ENCODE measurements around the gene LACC1. TPM values are rescaled to one million over a fixed set of nuclear protein-coding genes. Genes with fewer than 3 reads are reported as not detected.

The LACC1 gene
- total RNA-seq, 1 experiment from 2014 or later = 3.7 TPM

GRCh38 chr13:43846496-43847158, 33.1 kb upstream of the LACC1 start:
- no peaks in the 10 kb centered on the region for H3K27me3 Mint-ChIP-seq (ENCODE audit: low read depth)
- Histone ChIP-seq H3K4me2 (ENCODE audit: insufficient read depth, insufficient read length, low read length) (no peak overlapping the region), H3K18ac (ENCODE audit: insufficient read length, low read depth, low read length) (no peak overlapping the region), H3K4me1 (ENCODE audit: insufficient read depth, low read length) (no peaks in the 10 kb centered on the region), H3K56ac (ENCODE audit: insufficient read length, low read depth, low read length) (no peak overlapping the region), H4K8ac (replicated peaks; ENCODE audit: insufficient read length, low read depth, low read length) (no peak overlapping the region), H2BK15ac (ENCODE audit: low read depth, low read length) (no peak overlapping the region), H2BK12ac (ENCODE audit: insufficient read length, low read depth, low read length) (no peak overlapping the region), H3K79me2 (ENCODE audit: insufficient read depth, low read length) (no peaks in the 10 kb centered on the region), H2BK20ac (ENCODE audit: low read depth, low read length, poor library complexity, severe bottlenecking) (no peak overlapping the region), H3K4ac (ENCODE audit: low read depth, low read length) (no peak overlapping the region), H4K91ac (ENCODE audit: insufficient read length, low read depth, low read length) (no peak overlapping the region), H3K14ac (ENCODE audit: insufficient read depth, low read length) (no peak overlapping the region), H4K5ac (ENCODE audit: insufficient read length, low read depth, low read length) (no peak overlapping the region), H3K9ac (ENCODE audit: extremely low read depth, insufficient read length, low read length) (no peak overlapping the region), H2BK120ac (ENCODE audit: low read depth, low read length, poor library complexity, severe bottlenecking) (no peak overlapping the region), H3K9me3 (ENCODE audit: control insufficient read depth, low read depth, low read length) (no peaks in the 10 kb centered on the region), H3K27ac (ENCODE audit: insufficient read length, low read depth, low read length) (no peak overlapping the region), H2BK5ac (ENCODE audit: insufficient read length, low read length) (no peak overlapping the region), H4K20me1 (ENCODE audit: control insufficient read depth, insufficient read depth, insufficient read length) (no peaks in the 10 kb centered on the region), H3T11ph (ENCODE audit: low read length) (no peak overlapping the region), H2AK5ac (ENCODE audit: insufficient read length, low read length) (no peak overlapping the region), H2AFZ (ENCODE audit: low read length) (no peak overlapping the region), H3K23ac (ENCODE audit: insufficient read length, low read depth, low read length) (no peak overlapping the region), H3K79me1 (ENCODE audit: insufficient read depth, low read depth, low read length, poor library complexity, severe bottlenecking) (no peaks in the 10 kb centered on the region), H3K23me2 (ENCODE audit: insufficient read length, low read depth, low read length, poor library complexity, severe bottlenecking) (no peaks in the 10 kb centered on the region), H3K27me3 (ENCODE audit: insufficient read depth, low read length) (no peaks in the 10 kb centered on the region)
- DNase-seq = no peak
- no CpG with 5 or more reads among the region's 3 CpGs for WGBS (ENCODE audit: extremely low coverage, insufficient read length, low lambda C conversion rate)
- peaks cover 17 to 24% (median 21%) of the 10 kb centered on the region in 3 experiments for H3K36me3 Mint-ChIP-seq (ENCODE audit: insufficient read depth in 1 of 3, low read depth in 3 of 3)
- H3K9me3 Mint-ChIP-seq = peaks cover 17% of the 10 kb centered on the region in 2 experiments
- no peak overlapping the region for H3K4me3 Mint-ChIP-seq
- TF ChIP-seq CTCF (conservative IDR thresholded peaks at IDR 0.05) = no peak
- no peak overlapping the region for H3K27ac Mint-ChIP-seq
- peaks cover 0 to 3% of the 10 kb centered on the region in 2 experiments; a peak in 1 of 4 replicates for H3K4me1 Mint-ChIP-seq

All from H9 (cell line).